Testis (tissue), 2 donors: ENCODE measurements around the gene CD72.

Experiments used
- CTCF ChIP-seq, 3 experiments: fragments of 450-650 bp in 2 of 3; fragments of 200-600 bp in 1 of 3; sonication (generic) in 1 of 3; IDR thresholded peaks; one replicate each; pipeline ENCODE4 v1.5.1; 2016 to 2019; ENCODE audit warnings: antibody characterized with exemption in 3 of 3, mild to moderate bottlenecking in 2 of 3, moderate library complexity in 1 of 3
- POLR2A ChIP-seq: fragments of 450-650 bp; IDR thresholded peaks from one replicate; pipeline ENCODE4 v1.6.1; 2017; ENCODE audit warnings: antibody characterized with exemption, mild to moderate bottlenecking, moderate library complexity

DNA sequence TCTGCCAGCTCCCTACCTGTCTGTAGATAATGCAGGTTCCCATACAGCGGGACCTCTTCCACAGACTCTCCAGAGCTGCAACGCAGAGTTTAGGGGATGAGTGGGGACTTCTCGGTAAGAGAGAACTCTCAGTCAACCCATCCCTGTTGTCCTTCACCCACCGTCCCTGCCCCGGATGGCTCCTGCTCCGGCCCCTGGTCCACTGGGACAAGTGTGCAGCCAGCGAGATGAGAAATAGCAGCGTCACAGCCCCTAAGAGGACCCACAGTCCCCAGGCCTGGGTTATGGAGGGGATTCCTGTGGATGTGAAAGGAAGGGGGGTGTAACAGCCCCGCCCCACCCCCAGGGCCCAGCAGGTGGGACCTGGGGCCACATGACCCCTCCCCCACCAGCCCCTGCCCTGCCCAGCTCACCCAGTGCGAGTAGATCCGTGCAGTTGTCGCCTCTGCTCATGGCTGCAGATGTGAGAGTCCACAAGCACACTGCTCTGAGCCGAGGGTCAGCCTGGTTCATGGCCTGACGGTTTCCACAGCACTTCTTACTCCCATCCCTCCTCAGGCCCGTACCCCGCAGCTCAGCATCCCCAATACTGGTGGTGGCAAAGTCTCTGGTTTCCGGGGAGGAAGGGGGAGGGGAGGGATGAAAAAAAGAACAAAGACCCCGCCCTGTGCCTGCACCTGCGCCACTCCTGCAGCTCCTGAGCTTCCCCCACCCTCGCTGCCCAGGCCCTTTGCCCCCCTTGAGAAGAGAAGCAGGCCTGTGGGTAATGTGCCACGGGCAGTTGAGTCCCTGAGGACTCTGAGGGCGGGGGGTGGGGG is 32.3 kb upstream of the CD72 start, which contains the start of gene SIT1:
- TF ChIP-seq CTCF (IDR thresholded peaks at IDR 0.05) (no peak), POLR2A (no peak)
